GM18517 (cell line): ENCODE data around the gene CCDC85C.

Experiments used
- ATAC-seq: cut with Tn5 transposase; IDR thresholded peaks from one replicate; pipeline ENCODE4 v1.9.1; 2021; ENCODE audit warnings: mild to moderate bottlenecking, moderate library complexity; ENCODE audit not compliant: unreplicated experiment

CCDC85C gene

GRCh38 chr14:99515301-99516155 is 88.5 kb downstream of the CCDC85C start:
- ATAC-seq, result no peak

GRCh38 chr14:99514552-99515300 is 89.3 kb downstream of the CCDC85C start:
- ATAC-seq, result no peak

GRCh38 chr14:99513946-99514551 is 90.0 kb downstream of the CCDC85C start:
- ATAC-seq, result no peak

GRCh38 chr14:99513183-99513694 is 90.8 kb downstream of the CCDC85C start:
- no peak for ATAC-seq

GRCh38 chr14:99512571-99513182 is 91.3 kb downstream of the CCDC85C start:
- no peak for ATAC-seq

- no peak for ATAC-seq
Observed at GRCh38 chr14:99512110-99512449, 91.9 kb downstream of the CCDC85C start.

GRCh38 chr14:99511421-99512109 is 92.4 kb downstream of the CCDC85C start:
- ATAC-seq, result no peak

- ATAC-seq, result no peak
Observed at GRCh38 chr14:99510556-99511139, 93.4 kb downstream of the CCDC85C start.

GRCh38 chr14:99509871-99510555 is 94.0 kb downstream of the CCDC85C start:
- no peak for ATAC-seq

GRCh38 chr14:99508896-99509629 is 94.9 kb downstream of the CCDC85C start:
- ATAC-seq, result no peak

GRCh38 chr14:99507860-99508640 is 96.0 kb downstream of the CCDC85C start:
- no peak for ATAC-seq

- ATAC-seq, result no peak
Observed at GRCh38 chr14:99506276-99506675, 97.7 kb downstream of the CCDC85C start.

- ATAC-seq, result no peak
Observed at GRCh38 chr14:99505089-99505488, 98.9 kb downstream of the CCDC85C start.

GRCh38 chr14:99503848-99504453 is 100.1 kb downstream of the CCDC85C start:
- ATAC-seq, result no peak

GRCh38 chr14:99502989-99503421 is 101.0 kb downstream of the CCDC85C start:
- ATAC-seq, result no peak

- no peak for ATAC-seq
Observed at GRCh38 chr14:99497894-99498293, 106.1 kb downstream of the CCDC85C start.

- ATAC-seq, result no peak
Observed at GRCh38 chr14:99497341-99497740, 106.7 kb downstream of the CCDC85C start.

- ATAC-seq, result no peak
Observed at GRCh38 chr14:99484106-99484505, 119.9 kb downstream of the CCDC85C start.
